Heart right ventricle (tissue), 16 donors: Measurements from ENCODE around the gene IGFN1. TPM values are rescaled to one million over a fixed set of nuclear protein-coding genes. Genes with fewer than 3 reads are reported as not detected.

Experiments
- ATAC-seq, 8 donors: fragments of 200-7000 bp; cut with Tn5 transposase; one replicate each; pipeline ENCODE4 v1.9.1; 2020; ENCODE audit warnings: mild to moderate bottlenecking in 8 of 8, moderate library complexity in 8 of 8, moderate number of reproducible peaks in 1 of 8
- DNase-seq, 2 donors: peaks; one replicate each; pipeline ENCODE4 v3.0.0-alpha.2; 2020
- H3K27ac ChIP-seq, 10 donors: fragments of 200-600 bp; sonication (generic) in 2 of 10; one replicate each; pipeline versions ENCODE4 v1.5.0 to v1.8.0; 2020 to 2022; ENCODE audit warnings: mild to moderate bottlenecking in 3 of 10
- H3K27me3 ChIP-seq, 7 donors: fragments of 200-600 bp; one replicate each; pipeline ENCODE4 v1.8.0; 2021 to 2022; ENCODE audit warnings: mild to moderate bottlenecking in 2 of 7
- H3K36me3 ChIP-seq, 9 donors: fragments of 200-600 bp; sonication (generic) in 1 of 9; one replicate each; pipeline versions ENCODE4 v1.5.0 to v1.8.0; 2020 to 2022; ENCODE audit warnings: mild to moderate bottlenecking in 2 of 9
- H3K4me1 ChIP-seq, 9 donors: fragments of 200-600 bp; sonication (generic) in 1 of 9; one replicate each; pipeline versions ENCODE4 v1.5.0 to v1.8.0; 2020 to 2022; ENCODE audit warnings: mild to moderate bottlenecking in 4 of 9
- H3K4me3 ChIP-seq, 10 donors: fragments of 200-600 bp; sonication (generic) in 2 of 10; one replicate each; pipeline versions ENCODE4 v1.5.0 to v1.8.0; 2020 to 2022; ENCODE audit warnings: mild to moderate bottlenecking in 7 of 10, moderate library complexity in 2 of 10
- H3K9me3 ChIP-seq, 11 donors: fragments of 200-600 bp in 10 of 11; sonication (generic) in 2 of 11; one replicate each; pipeline versions ENCODE4 v1.5.0 to v1.8.0; 2013 to 2022; ENCODE audit warnings: mild to moderate bottlenecking in 2 of 11, control low read depth in 1 of 11, moderate library complexity in 1 of 11
- WGBS, 2 donors: extraction: QIAGEN DNeasy Blood & Tissue Kit; methylation state at CpG; one replicate each; pipeline ENCODE4 v1.1.7; 2013; ENCODE audit warnings: inconsistent platforms in 1 of 2; 5-methylcytosine and 5-hydroxymethylcytosine counted together
- intact Hi-C, 10 donors: fragments of 100-400 bp; cut with DNase I; formaldehyde crosslinking; loops; one replicate each; pipeline versions ENCODE4 v1.11.1 to v1.14.2; 2022
- polyA plus RNA-seq, 2 donors: library from polyadenylated mRNA; stranded (reverse); fragments of 200-250 nt; gene quantifications; one replicate each; pipeline ENCODE4 v1.2.3, GENCODE V29; 2013
- total RNA-seq, 10 donors: library from RNA; stranded (reverse); fragmentation: NEBNext Ultra II Directional in 3 of 10; extraction: Animal tissue kit (Norgen Biotek cat#: 25700) in 3 of 10; gene quantifications; one replicate each; pipeline versions ENCODE4 v1.2.1 to v1.2.4, GENCODE V29; 2021 to 2023
- TF ChIP-seq, protein P1 (sequence below), 9 donors: fragments of 200-600 bp; sonication (generic) in 2 of 9; IDR thresholded peaks; one replicate each; pipeline versions ENCODE4 v1.5.0 to v1.8.0; 2021 to 2022; ENCODE audit warnings: antibody characterized with exemption in 9 of 9, mild to moderate bottlenecking in 5 of 9, moderate library complexity in 1 of 9
- donor health status: Arrhythmogenic right ventricular cardiomyopathy.
- donor health status: ischemic (EF 13 %, LVEDD 7.1; RV severe dilation, severe dysfunction).
- donor health status: healthy with polysubstance abuse.
- donor health status: DM: no; HTN: yes; CAD: no.
- donor health status: DM: no; HTN: no; CAD: no.
- donor health status: ischemic (EF 25% LVEDD 6.9; RV normal size, moderate dysfunction).
- donor health status: ischemic (EF 25% LVEDD 5.7; RV mildly dilated, moderate dysfunction).
- donor health status: healthy.
- donor health status: DM: yes; HTN: yes; CAD: no.
- donor health status: Ischemic cardiomyopathy.
- donor health status: ischemic (EF 35%, LVEDD 5.7; RV mildly dilated, moderate dysfunction).
- donor health status: nonischemic (EF 11% LVEDD 7.7; RV severe dilation, severe dysfunction).
- donor health status: DM: yes; HTN: yes; CAD: no.
- donor health status: PGD.
- donor health status: ischemic (EF 29% LVEDD 5.4; RV normal size, mild dysfunction).
- donor health status: nonischemic (EF 23%, LVEDD 6.1; RV moderate dilation, normal function).

IGFN1 gene
- total and polyA plus RNA-seq, 12 donors, result 0.01 to 0.07 (median 0.02) TPM; not detected in 7

DNA sequence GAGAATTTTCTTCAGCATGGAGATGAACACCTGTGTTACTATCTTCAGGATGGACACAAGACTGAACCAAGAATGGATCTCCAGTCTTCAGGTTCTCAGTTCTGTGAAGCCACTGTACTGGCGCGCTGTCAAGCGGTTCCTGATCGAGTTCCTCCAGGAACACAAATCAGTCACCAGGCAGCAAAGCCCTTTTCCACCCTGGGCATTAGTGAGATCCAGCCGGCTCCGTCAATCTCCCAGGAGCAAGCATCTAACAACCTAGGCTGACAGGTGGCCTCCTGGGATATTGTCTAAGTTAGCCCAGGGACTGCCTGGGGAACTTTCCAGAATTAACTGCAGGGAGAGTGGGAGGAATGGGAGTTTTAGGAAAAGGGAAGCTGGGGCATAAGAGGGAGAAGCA, 9.7 kb upstream of the IGFN1 start:
- Histone ChIP-seq H3K9me3 (peaks cover 0 to 8% (median 0%) of the 10 kb centered on the region in 11 donors), H3K27ac (no peak overlapping the region), H3K27me3 (peaks cover 0 to 9% (median 0%) of the 10 kb centered on the region in 7 donors), H3K36me3 (no peaks in the 10 kb centered on the region), H3K4me1 (peaks cover 0 to 18% (median 5%) of the 10 kb centered on the region in 9 donors), H3K4me3 (no peak overlapping the region)
- 94% methylated on average over 6 of the region's 6 CpGs for WGBS, 2 donors
- intact Hi-C loops, result no loop called here
- DNase-seq, result no peak
- TF ChIP-seq, protein P1, sequence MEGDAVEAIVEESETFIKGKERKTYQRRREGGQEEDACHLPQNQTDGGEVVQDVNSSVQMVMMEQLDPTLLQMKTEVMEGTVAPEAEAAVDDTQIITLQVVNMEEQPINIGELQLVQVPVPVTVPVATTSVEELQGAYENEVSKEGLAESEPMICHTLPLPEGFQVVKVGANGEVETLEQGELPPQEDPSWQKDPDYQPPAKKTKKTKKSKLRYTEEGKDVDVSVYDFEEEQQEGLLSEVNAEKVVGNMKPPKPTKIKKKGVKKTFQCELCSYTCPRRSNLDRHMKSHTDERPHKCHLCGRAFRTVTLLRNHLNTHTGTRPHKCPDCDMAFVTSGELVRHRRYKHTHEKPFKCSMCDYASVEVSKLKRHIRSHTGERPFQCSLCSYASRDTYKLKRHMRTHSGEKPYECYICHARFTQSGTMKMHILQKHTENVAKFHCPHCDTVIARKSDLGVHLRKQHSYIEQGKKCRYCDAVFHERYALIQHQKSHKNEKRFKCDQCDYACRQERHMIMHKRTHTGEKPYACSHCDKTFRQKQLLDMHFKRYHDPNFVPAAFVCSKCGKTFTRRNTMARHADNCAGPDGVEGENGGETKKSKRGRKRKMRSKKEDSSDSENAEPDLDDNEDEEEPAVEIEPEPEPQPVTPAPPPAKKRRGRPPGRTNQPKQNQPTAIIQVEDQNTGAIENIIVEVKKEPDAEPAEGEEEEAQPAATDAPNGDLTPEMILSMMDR (IDR thresholded peaks at IDR 0.05), result no peak
- no peak for ATAC-seq

DNA sequence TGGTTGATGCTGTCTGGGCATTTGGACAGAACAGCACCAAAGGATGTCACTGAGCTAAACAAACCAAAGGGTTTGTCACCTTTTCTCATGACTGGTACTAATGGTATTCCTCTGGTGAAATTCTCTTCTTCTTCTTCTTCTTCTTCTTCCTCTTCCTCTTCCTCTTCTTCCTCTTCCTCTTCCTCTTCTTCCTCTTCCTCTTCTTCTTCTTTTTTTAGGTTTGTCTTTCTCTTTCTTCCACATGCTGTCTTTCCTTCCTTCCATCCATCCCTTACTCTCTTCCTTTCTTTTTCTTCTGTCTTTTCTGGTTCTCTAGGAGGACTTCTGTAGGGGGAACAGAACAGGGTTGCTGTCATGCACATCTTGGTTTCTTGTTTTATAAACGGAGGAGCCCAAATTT, 9.3 kb upstream of the IGFN1 start:
- intact Hi-C loops, result no loop called here
- H3K27me3 ChIP-seq, result peaks cover 0 to 9% (median 0%) of the 10 kb centered on the region in 7 donors
- TF ChIP-seq, protein P1 (IDR thresholded peaks at IDR 0.05), result no peak
- H3K4me3 ChIP-seq, result no peak overlapping the region
- 90 to 97% methylated on average over 1 of the region's 1 CpG for WGBS, 2 donors
- no peak overlapping the region for H3K27ac ChIP-seq
- peaks cover 0 to 8% (median 0%) of the 10 kb centered on the region in 11 donors for H3K9me3 ChIP-seq
- DNase-seq (no peak), ATAC-seq (no peak)
- no peaks in the 10 kb centered on the region for H3K36me3 ChIP-seq
- peaks cover 0 to 18% (median 5%) of the 10 kb centered on the region in 9 donors for H3K4me1 ChIP-seq

DNA sequence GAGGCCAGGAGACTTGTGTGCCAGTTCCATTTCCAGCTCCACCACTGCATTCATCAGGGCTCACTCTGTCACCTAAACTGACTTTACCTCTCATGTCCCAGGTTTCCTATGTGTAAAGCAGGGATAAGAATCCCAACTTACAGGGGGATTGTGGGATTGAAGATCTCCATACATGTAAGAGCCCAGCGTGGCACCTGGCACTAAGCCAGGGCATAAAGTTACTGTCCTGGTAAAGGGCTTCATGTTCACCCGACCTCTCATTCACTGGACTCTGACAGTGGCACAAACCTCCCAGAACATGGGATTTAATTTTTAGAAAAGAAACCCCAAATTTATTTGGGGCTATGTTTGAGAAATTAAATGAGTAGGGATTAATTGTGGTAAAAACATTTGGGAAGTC, 8.9 kb upstream of the IGFN1 start:
- no peak overlapping the region for H3K27ac ChIP-seq
- no peak for DNase-seq

DNA sequence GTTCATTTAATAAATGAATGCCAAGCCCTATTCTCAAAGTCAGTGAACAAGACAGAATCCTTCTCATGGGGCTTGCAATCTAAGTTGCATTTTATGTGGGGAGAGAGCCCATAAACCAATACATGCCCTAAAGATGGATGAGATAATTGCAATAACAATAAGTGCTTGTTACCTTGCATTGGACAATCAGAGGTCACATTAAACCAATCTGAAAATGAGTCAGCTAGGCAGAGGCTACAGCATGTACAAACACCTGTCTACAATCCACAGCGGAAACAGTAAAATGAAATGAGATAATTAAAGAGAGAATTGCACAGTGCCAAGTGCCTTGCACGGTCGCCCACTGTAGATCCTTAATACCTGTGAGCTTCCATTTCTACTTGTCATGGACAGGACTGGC, 7.4 kb upstream of the IGFN1 start:
- Histone ChIP-seq H3K9me3 (peaks cover 0 to 8% (median 0%) of the 10 kb centered on the region in 11 donors), H3K27ac (no peak overlapping the region), H3K36me3 (no peaks in the 10 kb centered on the region), H3K27me3 (peaks cover 0 to 9% (median 0%) of the 10 kb centered on the region in 7 donors), H3K4me3 (no peak overlapping the region), H3K4me1 (peaks cover 0 to 18% (median 5%) of the 10 kb centered on the region in 9 donors)
- TF ChIP-seq, protein P1 (IDR thresholded peaks at IDR 0.05), result no peak
- ATAC-seq (no peak), DNase-seq (no peak)
- intact Hi-C loops, result no loop called here
- WGBS, 2 donors, result 92 to 94% methylated on average over 3 of the region's 3 CpGs

More for the DNA sequence above, 8.9 kb upstream of the IGFN1 start:
- peaks cover 0 to 8% (median 0%) of the 10 kb centered on the region in 11 donors for H3K9me3 ChIP-seq
- TF ChIP-seq, protein P1 (IDR thresholded peaks at IDR 0.05), result no peak
- no peaks in the 10 kb centered on the region for H3K36me3 ChIP-seq
- no peak for ATAC-seq
- 68 to 74% methylated on average over 2 of the region's 2 CpGs for WGBS, 2 donors
- no peak overlapping the region for H3K4me3 ChIP-seq
- peaks cover 0 to 9% (median 0%) of the 10 kb centered on the region in 7 donors for H3K27me3 ChIP-seq
- H3K4me1 ChIP-seq, result peaks cover 0 to 18% (median 5%) of the 10 kb centered on the region in 9 donors
- intact Hi-C loops, result no loop called here
